Measurements from ENCODE around the gene CACNA1S. TPM values are rescaled to one million over a fixed set of nuclear protein-coding genes. Genes with fewer than 3 reads are reported as not detected.

Gene CACNA1S
- total RNA-seq, 1 experiment from 2014 or later: not detected

DNA sequence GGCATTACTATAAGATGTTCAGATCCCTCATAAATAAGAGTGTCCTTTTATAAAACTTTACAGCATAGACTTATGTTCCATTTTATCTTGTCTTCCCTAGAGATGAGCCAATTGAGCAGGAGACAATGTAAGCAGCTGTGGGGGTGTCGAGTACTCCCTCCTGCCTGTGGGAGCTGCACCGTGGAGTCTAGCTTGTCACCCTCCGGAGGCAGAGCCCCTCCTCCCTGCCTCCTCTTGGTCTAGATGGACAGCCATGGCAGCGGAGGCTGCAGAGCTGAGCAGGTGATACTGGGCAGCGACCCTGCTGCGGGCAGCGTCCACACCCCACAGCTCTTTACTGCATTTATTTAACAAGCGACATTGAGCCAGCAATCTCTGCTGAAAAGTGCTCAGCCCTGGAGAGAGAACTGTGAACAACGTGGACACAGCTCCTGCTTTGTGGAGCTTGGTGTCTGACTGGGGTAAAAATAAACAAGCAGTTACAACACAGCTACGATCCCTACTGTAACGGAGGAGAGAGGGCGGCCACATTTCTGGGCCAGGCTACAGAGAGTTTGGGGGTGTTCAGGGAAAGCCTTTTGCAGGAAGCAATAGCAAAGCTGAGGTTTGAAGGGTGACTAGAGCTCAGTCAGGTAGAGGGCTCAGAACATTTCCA, 75.9 kb downstream of the CACNA1S start:
- Mint-ChIP-seq H3K4me1 (no peaks in the 10 kb centered on the region; a peak in 1 of 4 replicates), H3K4me3 (no peak overlapping the region), H3K9me3 (no peaks in the 10 kb centered on the region), H3K27me3 (ENCODE audit: low read depth) (no peaks in the 10 kb centered on the region; the same call in 1 of the 2 replicates), H3K36me3 (ENCODE audit: insufficient read depth in 1 of 3, low read depth in 3 of 3) (no peaks in the 10 kb centered on the region), H3K27ac (no peak overlapping the region; a peak in 1 of 7 replicates)
- Histone ChIP-seq H2BK120ac (ENCODE audit: low read depth, low read length, poor library complexity, severe bottlenecking) (no peak overlapping the region), H3K56ac (ENCODE audit: insufficient read length, low read depth, low read length) (no peak overlapping the region), H3T11ph (ENCODE audit: low read length) (no peak overlapping the region), H4K8ac (replicated peaks; ENCODE audit: insufficient read length, low read depth, low read length) (no peak overlapping the region), H4K91ac (ENCODE audit: insufficient read length, low read depth, low read length) (no peak overlapping the region), H3K9ac (ENCODE audit: extremely low read depth, insufficient read length, low read length) (no peak overlapping the region), H4K20me1 (ENCODE audit: control insufficient read depth, insufficient read depth, insufficient read length) (no peaks in the 10 kb centered on the region), H3K14ac (ENCODE audit: insufficient read depth, low read length) (no peak overlapping the region; the same call in 1 of the 2 replicates), H3K4me1 (ENCODE audit: insufficient read depth, low read length) (no peaks in the 10 kb centered on the region), H3K4me2 (ENCODE audit: insufficient read depth, insufficient read length, low read length) (no peak overlapping the region), H2BK20ac (ENCODE audit: low read depth, low read length, poor library complexity, severe bottlenecking) (no peak overlapping the region), H3K18ac (ENCODE audit: insufficient read length, low read depth, low read length) (no peak overlapping the region), H2AFZ (ENCODE audit: low read length) (no peak overlapping the region), H2BK12ac (ENCODE audit: insufficient read length, low read depth, low read length) (no peak overlapping the region), H2AK5ac (ENCODE audit: insufficient read length, low read length) (no peak overlapping the region), H3K79me1 (ENCODE audit: insufficient read depth, low read depth, low read length, poor library complexity, severe bottlenecking) (no peaks in the 10 kb centered on the region), H2BK5ac (ENCODE audit: insufficient read length, low read length) (no peak overlapping the region), H3K27ac (ENCODE audit: insufficient read length, low read depth, low read length) (no peak overlapping the region), H3K4ac (ENCODE audit: low read depth, low read length) (no peak overlapping the region), H4K5ac (ENCODE audit: insufficient read length, low read depth, low read length) (no peak overlapping the region), H3K79me2 (ENCODE audit: insufficient read depth, low read length) (no peaks in the 10 kb centered on the region), H3K23me2 (ENCODE audit: insufficient read length, low read depth, low read length, poor library complexity, severe bottlenecking) (no peaks in the 10 kb centered on the region), H3K23ac (ENCODE audit: insufficient read length, low read depth, low read length) (no peak overlapping the region), H2BK15ac (ENCODE audit: low read depth, low read length) (no peak overlapping the region), H3K9me3 (ENCODE audit: control insufficient read depth, low read depth, low read length) (no peaks in the 10 kb centered on the region), H3K27me3 (ENCODE audit: insufficient read depth, low read length) (no peaks in the 10 kb centered on the region)
- TF ChIP-seq, protein P1, sequence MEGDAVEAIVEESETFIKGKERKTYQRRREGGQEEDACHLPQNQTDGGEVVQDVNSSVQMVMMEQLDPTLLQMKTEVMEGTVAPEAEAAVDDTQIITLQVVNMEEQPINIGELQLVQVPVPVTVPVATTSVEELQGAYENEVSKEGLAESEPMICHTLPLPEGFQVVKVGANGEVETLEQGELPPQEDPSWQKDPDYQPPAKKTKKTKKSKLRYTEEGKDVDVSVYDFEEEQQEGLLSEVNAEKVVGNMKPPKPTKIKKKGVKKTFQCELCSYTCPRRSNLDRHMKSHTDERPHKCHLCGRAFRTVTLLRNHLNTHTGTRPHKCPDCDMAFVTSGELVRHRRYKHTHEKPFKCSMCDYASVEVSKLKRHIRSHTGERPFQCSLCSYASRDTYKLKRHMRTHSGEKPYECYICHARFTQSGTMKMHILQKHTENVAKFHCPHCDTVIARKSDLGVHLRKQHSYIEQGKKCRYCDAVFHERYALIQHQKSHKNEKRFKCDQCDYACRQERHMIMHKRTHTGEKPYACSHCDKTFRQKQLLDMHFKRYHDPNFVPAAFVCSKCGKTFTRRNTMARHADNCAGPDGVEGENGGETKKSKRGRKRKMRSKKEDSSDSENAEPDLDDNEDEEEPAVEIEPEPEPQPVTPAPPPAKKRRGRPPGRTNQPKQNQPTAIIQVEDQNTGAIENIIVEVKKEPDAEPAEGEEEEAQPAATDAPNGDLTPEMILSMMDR (conservative IDR thresholded peaks at IDR 0.05): no peak
- DNase-seq: no peak
- no CpG with 5 or more reads among the region's 12 CpGs for WGBS (ENCODE audit: extremely low coverage, insufficient read length, low lambda C conversion rate)

Data from H9 (cell line).